Neural cell (in vitro differentiated cells): ENCODE data around the gene SLC39A2. TPM values are rescaled to one million over a fixed set of nuclear protein-coding genes. Genes with fewer than 3 reads are reported as not detected.

Experiments used
- H2AFZ ChIP-seq: fragments of 200-600, 300-800 bp; sonication (generic), shearing (Covaris generic); 2 replicates; pipeline ENCODE4 v1.6.0; 2014; ENCODE audit warnings: low read depth, mild to moderate bottlenecking, antibody characterized with exemption, low read length, moderate library complexity
- H3F3A ChIP-seq: fragments of 200-600 bp; shearing (Covaris generic); 2 replicates; pipeline ENCODE4 v1.6.1; 2016; ENCODE audit warnings: mild to moderate bottlenecking, moderate library complexity, mixed read lengths, antibody characterized with exemption, low read length; ENCODE audit not compliant: insufficient read depth, poor library complexity, severe bottlenecking
- H3K27ac ChIP-seq: fragments of 200-600, 300-800 bp; sonication (generic), shearing (Covaris generic); 2 replicates; pipeline ENCODE4 v1.5.1; 2014; ENCODE audit warnings: mild to moderate bottlenecking, low read length, moderate library complexity
- H3K27me3 ChIP-seq: fragments of 300-800, 200-600 bp; sonication (generic), shearing (Covaris generic); 2 replicates; pipeline ENCODE4 v1.6.0; 2014; ENCODE audit warnings: mild to moderate bottlenecking, low read depth, low read length, moderate library complexity; ENCODE audit not compliant: insufficient read depth
- H3K36me3 ChIP-seq: fragments of 300-800, 200-600 bp; sonication (generic), shearing (Covaris generic); 2 replicates; pipeline ENCODE4 v1.5.1; 2014; ENCODE audit warnings: mild to moderate bottlenecking, antibody characterized with exemption, low read length, moderate library complexity; ENCODE audit not compliant: insufficient read depth
- H3K4me2 ChIP-seq: fragments of 300-800, 200-600 bp; sonication (generic), shearing (Covaris generic); 2 replicates; pipeline ENCODE4 v1.6.0; 2014; ENCODE audit warnings: mild to moderate bottlenecking, low read length
- H3K4me3 ChIP-seq: fragments of 300-800, 200-600 bp; sonication (generic), shearing (Covaris generic); 2 replicates; pipeline ENCODE4 v1.5.1; 2014; ENCODE audit warnings: mild to moderate bottlenecking, low read length, moderate library complexity
- H3K79me2 ChIP-seq: fragments of 200-600 bp; shearing (Covaris generic); replicated peaks from 2 replicates; pipeline ENCODE4 v1.6.0; 2014; ENCODE audit warnings: mild to moderate bottlenecking, low read length, moderate library complexity; ENCODE audit not compliant: insufficient read depth
- H3K9ac ChIP-seq: fragments of 300-800, 200-600 bp; sonication (generic), shearing (Covaris generic); 2 replicates; pipeline ENCODE4 v1.6.1; 2016; ENCODE audit warnings: mild to moderate bottlenecking, low read length, mixed read lengths
- H3K9me2 ChIP-seq: fragments of 200-600 bp; shearing (Covaris generic); 2 replicates; pipeline ENCODE4 v1.6.1; 2016; ENCODE audit warnings: mild to moderate bottlenecking, low read length, mixed read lengths; ENCODE audit not compliant: insufficient read depth
- H3K9me3 ChIP-seq: fragments of 200-600, 300-800 bp; sonication (generic), shearing (Covaris generic); 2 replicates; pipeline ENCODE4 v1.6.1; 2016; ENCODE audit warnings: mild to moderate bottlenecking, mixed run types, low read length, moderate library complexity, mixed read lengths
- H4K20me1 ChIP-seq: fragments of 200-600 bp; shearing (Covaris generic); 2 replicates; pipeline ENCODE4 v1.6.1; 2016; ENCODE audit warnings: mild to moderate bottlenecking, mixed run types; ENCODE audit not compliant: insufficient read depth
- EP300 ChIP-seq: fragments of 450-650 bp; conservative IDR thresholded peaks from 2 replicates; pipeline ENCODE4 v1.6.1; 2014; ENCODE audit warnings: antibody characterized with exemption, mild to moderate bottlenecking, moderate library complexity; ENCODE audit not compliant: poor library complexity, severe bottlenecking
- EZH2 ChIP-seq: fragments of 200-600, 300-800 bp; shearing (Covaris generic), sonication (generic); IDR thresholded peaks from 2 replicates; pipeline ENCODE4 v1.6.1; 2014; ENCODE audit warnings: antibody characterized with exemption, low read length, borderline replicate concordance, mild to moderate bottlenecking; ENCODE audit not compliant: insufficient read depth, poor library complexity, severe bottlenecking
- MXI1 ChIP-seq: fragments of 450-650 bp; conservative IDR thresholded peaks from 2 replicates; pipeline ENCODE4 v1.6.1; 2014; ENCODE audit warnings: antibody characterized with exemption, mild to moderate bottlenecking; ENCODE audit not compliant: poor library complexity, severe bottlenecking
- POLR2AphosphoS5 ChIP-seq: IDR thresholded peaks from 2 replicates; pipeline ENCODE4 v1.6.1; 2012
- RAD21 ChIP-seq: fragments of 450-650 bp; conservative IDR thresholded peaks from 2 replicates; pipeline ENCODE4 v1.6.1; 2014; ENCODE audit warnings: antibody characterized with exemption, mild to moderate bottlenecking, moderate library complexity
- REST ChIP-seq: IDR thresholded peaks from 2 replicates; pipeline ENCODE4 v1.6.1; 2012; ENCODE audit warnings: borderline replicate concordance
- SMC3 ChIP-seq: fragments of 450-650 bp; conservative IDR thresholded peaks from 2 replicates; pipeline ENCODE4 v1.6.1; 2014; ENCODE audit warnings: antibody characterized with exemption, mild to moderate bottlenecking, moderate library complexity; ENCODE audit not compliant: poor library complexity
- TAF1 ChIP-seq: IDR thresholded peaks from 2 replicates; pipeline ENCODE4 v1.6.1; 2012; ENCODE audit warnings: low read depth
- polyA plus RNA-seq: library from polyadenylated mRNA; depleted of rRNA; stranded (reverse); fragments of >200 nt; gene quantifications from 2 replicates; pipeline ENCODE4 v1.2.3, GENCODE V29; 2014
- TF ChIP-seq, protein P1 (sequence below): fragments of 450-650 bp; IDR thresholded peaks from 2 replicates; pipeline ENCODE4 v1.5.1; 2014; ENCODE audit warnings: antibody characterized with exemption, mild to moderate bottlenecking, moderate library complexity; ENCODE audit not compliant: poor library complexity, severe bottlenecking

Gene SLC39A2
- polyA plus RNA-seq, 1 donor from 2014 or later, result not detected

- no peak within 1 kb of the TSS for H3K4me3 ChIP-seq
- no peaks in the 10 kb centered on the region for H3K36me3 ChIP-seq
- no peaks in the 10 kb centered on the region for H3F3A ChIP-seq
- H3K27ac ChIP-seq, result no peak within 1 kb of the TSS
- H3K9ac ChIP-seq, result no peak within 1 kb of the TSS
- no peak within 1 kb of the TSS for H2AFZ ChIP-seq
- H3K4me2 ChIP-seq, result no peak within 1 kb of the TSS
- TF ChIP-seq POLR2AphosphoS5, result no peak
- TF ChIP-seq REST, result no peak
- no peak for TF ChIP-seq EP300
- no peak for TF ChIP-seq MXI1
- no peak for TF ChIP-seq TAF1
- TF ChIP-seq, protein P1, sequence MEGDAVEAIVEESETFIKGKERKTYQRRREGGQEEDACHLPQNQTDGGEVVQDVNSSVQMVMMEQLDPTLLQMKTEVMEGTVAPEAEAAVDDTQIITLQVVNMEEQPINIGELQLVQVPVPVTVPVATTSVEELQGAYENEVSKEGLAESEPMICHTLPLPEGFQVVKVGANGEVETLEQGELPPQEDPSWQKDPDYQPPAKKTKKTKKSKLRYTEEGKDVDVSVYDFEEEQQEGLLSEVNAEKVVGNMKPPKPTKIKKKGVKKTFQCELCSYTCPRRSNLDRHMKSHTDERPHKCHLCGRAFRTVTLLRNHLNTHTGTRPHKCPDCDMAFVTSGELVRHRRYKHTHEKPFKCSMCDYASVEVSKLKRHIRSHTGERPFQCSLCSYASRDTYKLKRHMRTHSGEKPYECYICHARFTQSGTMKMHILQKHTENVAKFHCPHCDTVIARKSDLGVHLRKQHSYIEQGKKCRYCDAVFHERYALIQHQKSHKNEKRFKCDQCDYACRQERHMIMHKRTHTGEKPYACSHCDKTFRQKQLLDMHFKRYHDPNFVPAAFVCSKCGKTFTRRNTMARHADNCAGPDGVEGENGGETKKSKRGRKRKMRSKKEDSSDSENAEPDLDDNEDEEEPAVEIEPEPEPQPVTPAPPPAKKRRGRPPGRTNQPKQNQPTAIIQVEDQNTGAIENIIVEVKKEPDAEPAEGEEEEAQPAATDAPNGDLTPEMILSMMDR, result no peak
- TF ChIP-seq RAD21, result no peak
- TF ChIP-seq EZH2, result no peak
- TF ChIP-seq SMC3, result no peak
- no peaks in the 10 kb centered on the region for H3K9me3 ChIP-seq
- H3K27me3 ChIP-seq, result no peaks in the 10 kb centered on the region
- no peaks in the 10 kb centered on the region for H3K79me2 ChIP-seq
- no peaks in the 10 kb centered on the region for H4K20me1 ChIP-seq
- H3K9me2 ChIP-seq, result no peaks in the 10 kb centered on the region
Measured at GRCh38 chr14:21041676-21042433, 42.8 kb downstream of the SLC39A2 start, which contains the start of gene RNASE7. TSS of gene RNASE7 (plus strand) at chr14:21042362. CDS start at chr14:21042993, 631 bp downstream.

- Histone ChIP-seq H3K4me3 (no peak overlapping the region), H4K20me1 (no peaks in the 10 kb centered on the region), H3K36me3 (no peaks in the 10 kb centered on the region), H3K27me3 (no peaks in the 10 kb centered on the region), H3K27ac (no peak overlapping the region), H3K9me2 (no peaks in the 10 kb centered on the region), H3K9me3 (no peaks in the 10 kb centered on the region), H3K4me2 (no peak overlapping the region), H3K79me2 (no peaks in the 10 kb centered on the region), H3F3A (no peaks in the 10 kb centered on the region), H2AFZ (no peak overlapping the region), H3K9ac (no peak overlapping the region)
- TF ChIP-seq EP300 (no peak), SMC3 (no peak), RAD21 (no peak), TAF1 (no peak), MXI1 (no peak), REST (no peak), EZH2 (no peak), POLR2AphosphoS5 (no peak)
- TF ChIP-seq, protein P1, result no peak
Measured at GRCh38 chr14:21042918-21043317, 43.8 kb downstream of the SLC39A2 start.
